GM12891 (cell line): ENCODE data around the gene DOCK10.

Experiments used
- POLR2A ChIP-seq: IDR thresholded peaks from 2 replicates; pipeline ENCODE4 v1.6.1; 2011; ENCODE audit warnings: low read depth, low read length, control low read depth
- POLR2AphosphoS5 ChIP-seq: IDR thresholded peaks from 2 replicates; pipeline ENCODE4 v1.6.1; 2011; ENCODE audit warnings: low read depth, low read length, control low read depth
- SPI1 ChIP-seq: IDR thresholded peaks from 2 replicates; pipeline ENCODE4 v1.6.1; 2011; ENCODE audit warnings: low read depth, low read length, control low read depth
- TAF1 ChIP-seq: IDR thresholded peaks from 2 replicates; pipeline ENCODE4 v1.6.1; 2011; ENCODE audit warnings: low read depth, low read length, control low read depth

GRCh38 chr2:224876522-224876921, 165.7 kb downstream of the DOCK10 start:
- TF ChIP-seq TAF1, result no peak
- no peak for TF ChIP-seq POLR2AphosphoS5
- no peak for TF ChIP-seq POLR2A
- peak; percentile 63 for TF ChIP-seq SPI1
